K562 (cell line): Measurements from ENCODE around the gene SLC4A1. TPM values are rescaled to one million over a fixed set of nuclear protein-coding genes. Genes with fewer than 3 reads are reported as not detected.

Source experiments
- ATAC-seq: fragments of 200-7000 bp; cut with Tn5 transposase; 3 replicates; pipeline ENCODE4 v1.9.1; 2020; ENCODE audit warnings: moderate library complexity
- BruUV-seq: library from RNA; stranded (reverse); fragments of 400-500 nt; replicated peaks from 2 replicates; lab custom pipeline; 2021; lab: Mats Ljungman, UMichigan
- CTCF ChIA-PET: fragments of 300-600 bp; formaldehyde crosslinking; extraction: SDS; loops from one replicate; lab custom pipeline; 2021; ENCODE audit warnings: low intra/inter-chr PET ratio; lab: Yijun Ruan, JAX
- POLR2A ChIA-PET: fragments of 300-600, 350-650 bp; sonication (Branson Sonifier 250); formaldehyde crosslinking; extraction: SDS; loops from one replicate; lab custom pipeline; 2021; ENCODE audit warnings: antibody characterized with exemption, inconsistent platforms; lab: Yijun Ruan, JAX
- DNase-seq, 4 experiments: peaks; one replicate each; pipeline versions ENCODE4 v3.0.0 to v3.0.0-alpha.2; 2011 to 2018; ENCODE audit warnings: low spot score in 3 of 4, mixed read lengths in 3 of 4; ENCODE audit errors: extremely low read depth in 1 of 4
- FAIRE-seq: peaks from 2 replicates; lab custom pipeline; 2011; peaks lifted over from hg19 to GRCh38; lab: Jason Lieb, UNC
- H2AFZ ChIP-seq: 2 replicates; pipeline ENCODE4 v1.6.0; 2011; ENCODE audit warnings: low read depth, low read length, control low read depth, inconsistent platforms
- H3K27ac ChIP-seq: fragments of 200-600 bp; 3 replicates; pipeline ENCODE4 v1.8.0; 2011; ENCODE audit warnings: low read depth, mild to moderate bottlenecking, control low read depth, inconsistent platforms, low read length, moderate library complexity, mixed read lengths; ENCODE audit errors: extremely low read depth
- H3K27me3 ChIP-seq, 2 experiments: fragments of 300-600 bp in 1 of 2; 2 replicates in 1 of 2; 3 replicates in 1 of 2; pipeline versions ENCODE4 v1.6.0 to v1.8.0; 2011; ENCODE audit warnings: inconsistent platforms in 2 of 2, low read length in 2 of 2, mild to moderate bottlenecking in 1 of 2, mixed read lengths in 1 of 2, moderate library complexity in 1 of 2; ENCODE audit not compliant: control insufficient read depth in 2 of 2, insufficient read depth in 2 of 2
- H3K36me3 ChIP-seq: fragments of 300-600 bp; 3 replicates; pipeline ENCODE4 v1.8.0; 2011; ENCODE audit warnings: mild to moderate bottlenecking, low read length, inconsistent platforms; ENCODE audit not compliant: control insufficient read depth, insufficient read depth
- H3K4me1 ChIP-seq, 2 experiments: fragments of 200-600 bp in 1 of 2; replicated peaks in 1 of 2; 2 replicates in 1 of 2; 3 replicates in 1 of 2; pipeline versions ENCODE4 v1.5.1 to v1.8.0; 2011; ENCODE audit warnings: inconsistent platforms in 2 of 2, low read length in 2 of 2, mild to moderate bottlenecking in 1 of 2, mixed read lengths in 1 of 2, moderate library complexity in 1 of 2; ENCODE audit not compliant: control insufficient read depth in 2 of 2, insufficient read depth in 2 of 2
- H3K4me2 ChIP-seq: 2 replicates; pipeline ENCODE4 v1.6.1; 2011; ENCODE audit warnings: low read length, control low read depth, inconsistent platforms, mixed read lengths; ENCODE audit not compliant: insufficient read depth
- H3K4me3 ChIP-seq: fragments of 200-600 bp; sonication (generic), shearing (Covaris generic); 2 replicates; pipeline ENCODE4 v1.5.1; 2016; ENCODE audit warnings: control low read depth, inconsistent platforms
- H3K79me2 ChIP-seq: fragments of 200-600 bp; 3 replicates; pipeline ENCODE4 v1.8.0; 2011; ENCODE audit warnings: low read length, inconsistent platforms; ENCODE audit not compliant: control insufficient read depth, insufficient read depth
- H3K9ac ChIP-seq, 2 experiments: 2 replicates each; pipeline versions ENCODE4 v1.6.0 to v1.6.1; 2011; ENCODE audit warnings: low read depth in 2 of 2, low read length in 2 of 2, control low read depth in 1 of 2, inconsistent platforms in 1 of 2, mild to moderate bottlenecking in 1 of 2, mixed read lengths in 1 of 2; ENCODE audit not compliant: insufficient read depth in 1 of 2
- H3K9me1 ChIP-seq: one replicate; pipeline ENCODE4 v1.6.0; 2011; ENCODE audit warnings: inconsistent platforms, mild to moderate bottlenecking, low read length, moderate library complexity; ENCODE audit not compliant: control insufficient read depth, insufficient read depth
- H3K9me3 ChIP-seq: replicated peaks from 2 replicates; pipeline ENCODE4 v1.5.1; 2011; ENCODE audit warnings: low read depth, low read length, inconsistent platforms; ENCODE audit not compliant: control insufficient read depth, insufficient read depth
- H4K20me1 ChIP-seq: replicated peaks from 2 replicates; pipeline ENCODE4 v1.6.1; 2011; ENCODE audit warnings: low read length, inconsistent platforms, mixed read lengths; ENCODE audit not compliant: control insufficient read depth, insufficient read depth
- BCOR ChIP-seq: fragments of 450-650 bp; IDR thresholded peaks from 2 replicates; pipeline ENCODE4 v1.6.1; 2016
- CCNT2 ChIP-seq: IDR thresholded peaks from 2 replicates; pipeline ENCODE4 v1.6.1; 2011; ENCODE audit warnings: borderline replicate concordance, low read depth, mild to moderate bottlenecking, moderate library complexity, mixed read lengths, low read length; ENCODE audit not compliant: insufficient read length; ENCODE audit errors: extremely low read depth
- CSDE1 ChIP-seq, 2 experiments: fragments of 450-650 bp; IDR thresholded peaks; 2 replicates each; pipeline ENCODE4 v1.6.1; 2016; ENCODE audit warnings: mild to moderate bottlenecking in 1 of 2
- ESRRB ChIP-seq: fragments of 250-450 bp; sonication (Bioruptor Pico); IDR thresholded peaks from 2 replicates; pipeline ENCODE4 v1.5.0; 2020; ENCODE audit warnings: mild to moderate bottlenecking, moderate library complexity, borderline replicate concordance
- KDM1A ChIP-seq, 2 experiments: fragments of 450-650 bp; IDR thresholded peaks; 2 replicates each; pipeline ENCODE4 v1.6.1; 2016; ENCODE audit warnings: mild to moderate bottlenecking in 2 of 2
- MXI1 ChIP-seq: IDR thresholded peaks from 2 replicates; pipeline ENCODE4 v1.6.1; 2011; ENCODE audit warnings: low read depth, mild to moderate bottlenecking, improper control_type of control experiment, low read length
- NKRF ChIP-seq: fragments of 450-650 bp; IDR thresholded peaks from 2 replicates; pipeline ENCODE4 v1.6.1; 2016; ENCODE audit warnings: borderline replicate concordance
- RBM25 ChIP-seq: fragments of 200-400 bp; formaldehyde crosslinking; IDR thresholded peaks from 2 replicates; pipeline ENCODE4 v1.6.1; 2018; ENCODE audit warnings: low read length, low read depth, moderate library complexity; ENCODE audit not compliant: severe bottlenecking
- RNF2 ChIP-seq: sonication (generic); IDR thresholded peaks from 2 replicates; pipeline ENCODE4 v1.6.1; 2016
- SREBF1 ChIP-seq: fragments of 150-350 bp; IDR thresholded peaks from 2 replicates; pipeline ENCODE4 v1.6.1; 2014; ENCODE audit warnings: antibody characterized with exemption, low read depth, low read length, borderline replicate concordance
- U2AF2 ChIP-seq: fragments of 200-400 bp; formaldehyde crosslinking; optimal IDR thresholded peaks from 2 replicates; pipeline ENCODE3; 2017; ENCODE audit warnings: low read depth, mild to moderate bottlenecking, low read length
- WGBS: fragments of 100-300 bp; shearing (Covaris generic); methylation state at CpG from one replicate; pipeline ENCODE4 v1.1.6; 2016; ENCODE audit warnings: low coverage, mixed read lengths; ENCODE audit not compliant: insufficient coverage; ENCODE audit errors: missing lambda C conversion rate; 5-methylcytosine and 5-hydroxymethylcytosine counted together
- in situ Hi-C: fragments of 300-500 bp; cut with MboI; formaldehyde crosslinking; loops from 4 replicates; pipeline ENCODE4 v1.15.0; 2018; ENCODE audit warnings: inconsistent platforms, mixed read lengths
- intact Hi-C: fragments of 100-400 bp; cut with micrococcal nuclease; formaldehyde crosslinking; loops from 2 replicates; pipeline ENCODE4 v1.14.2; 2022
- polyA plus RNA-seq, 8 experiments: library from polyadenylated mRNA; depleted of rRNA in 4 of 8; stranded (reverse) in 5 of 8; unstranded in 3 of 8; fragments of >200 nt; fragmentation: Nextera tagmentation in 2 of 8; fragmentation: Illumina TruSeq in 1 of 8; extraction: Ambion mirVana in 2 of 8; extraction: Trizol in 1 of 8; gene quantifications; 2 replicates each; pipeline versions ENCODE4 v1.2.1 to v1.2.3, GENCODE V29; 2011 to 2014; ENCODE audit warnings: inconsistent platforms in 1 of 8, missing spikeins in 1 of 8
- total RNA-seq, 7 experiments: library from RNA; depleted of rRNA in 6 of 7; stranded (reverse); fragments of >200 nt in 6 of 7; fragmentation: Illumina TruSeq in 2 of 7; extraction: Trizol in 2 of 7; gene quantifications; 2 replicates each; pipeline versions ENCODE4 v1.2.1 to v1.2.3, GENCODE V29; 2011 to 2021; ENCODE audit warnings: low replicate concordance in 1 of 7
- TF ChIP-seq, protein P1 (sequence below): fragments of 250-450 bp; sonication (Bioruptor Pico); IDR thresholded peaks from 2 replicates; pipeline ENCODE4 v1.4.0; 2020; ENCODE audit warnings: borderline replicate concordance
- TF ChIP-seq, protein P2 (sequence below): sonication (generic); formaldehyde crosslinking; IDR thresholded peaks from 2 replicates; pipeline ENCODE4 v1.8.0; 2023; ENCODE audit warnings: mild to moderate bottlenecking, missing genetic modification reagents
- TF ChIP-seq, protein P3 (sequence below), 3 experiments: fragments of 200-800 bp in 1 of 3; sonication (Bioruptor generic) in 1 of 3; sonication (generic) in 1 of 3; formaldehyde crosslinking in 1 of 3; IDR thresholded peaks; 2 replicates each; pipeline versions ENCODE4 v1.6.1 to v1.8.0; 2016 to 2022; ENCODE audit warnings: mild to moderate bottlenecking in 2 of 3, missing compliant biosample characterization in 2 of 3, missing genetic modification characterization in 2 of 3, missing genetic modification reagents in 1 of 3

Gene SLC4A1
- total and polyA plus RNA-seq, 9 of the 15 experiments (the other 6 are each of a cell fraction or from before 2014, with no cell fraction given): 0.14 to 1.00 (median 0.53) TPM

- ChIA-PET CTCF (no interaction called here), POLR2A (no interaction called here)
- in situ Hi-C loops: no loop called here
- no peak for TF ChIP-seq ESRRB
- TF ChIP-seq CCNT2: no peak
- TF ChIP-seq MXI1: no peak
- TF ChIP-seq KDM1A (IDR thresholded peaks at IDR 0.05): peak in 1 of 2 experiments; percentile 22; a peak in 1 of 4 replicates
- TF ChIP-seq BCOR: peak; percentile 55
- TF ChIP-seq RBM25: peak; percentile 39
- TF ChIP-seq SREBF1: no peak
- no peak for TF ChIP-seq NKRF
- TF ChIP-seq, protein P1, sequence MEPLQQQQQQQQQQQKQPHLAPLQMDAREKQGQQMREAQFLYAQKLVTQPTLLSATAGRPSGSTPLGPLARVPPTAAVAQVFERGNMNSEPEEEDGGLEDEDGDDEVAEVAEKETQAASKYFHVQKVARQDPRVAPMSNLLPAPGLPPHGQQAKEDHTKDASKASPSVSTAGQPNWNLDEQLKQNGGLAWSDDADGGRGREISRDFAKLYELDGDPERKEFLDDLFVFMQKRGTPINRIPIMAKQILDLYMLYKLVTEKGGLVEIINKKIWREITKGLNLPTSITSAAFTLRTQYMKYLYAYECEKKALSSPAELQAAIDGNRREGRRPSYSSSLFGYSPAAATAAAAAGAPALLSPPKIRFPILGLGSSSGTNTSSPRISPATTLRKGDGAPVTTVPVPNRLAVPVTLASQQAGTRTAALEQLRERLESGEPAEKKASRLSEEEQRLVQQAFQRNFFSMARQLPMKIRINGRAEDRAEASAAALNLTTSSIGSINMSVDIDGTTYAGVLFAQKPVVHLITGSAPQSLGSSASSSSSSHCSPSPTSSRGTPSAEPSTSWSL: no peak
- no peak for TF ChIP-seq CSDE1 (IDR thresholded peaks at IDR 0.05)
- TF ChIP-seq U2AF2: no peak
- TF ChIP-seq, protein P2, sequence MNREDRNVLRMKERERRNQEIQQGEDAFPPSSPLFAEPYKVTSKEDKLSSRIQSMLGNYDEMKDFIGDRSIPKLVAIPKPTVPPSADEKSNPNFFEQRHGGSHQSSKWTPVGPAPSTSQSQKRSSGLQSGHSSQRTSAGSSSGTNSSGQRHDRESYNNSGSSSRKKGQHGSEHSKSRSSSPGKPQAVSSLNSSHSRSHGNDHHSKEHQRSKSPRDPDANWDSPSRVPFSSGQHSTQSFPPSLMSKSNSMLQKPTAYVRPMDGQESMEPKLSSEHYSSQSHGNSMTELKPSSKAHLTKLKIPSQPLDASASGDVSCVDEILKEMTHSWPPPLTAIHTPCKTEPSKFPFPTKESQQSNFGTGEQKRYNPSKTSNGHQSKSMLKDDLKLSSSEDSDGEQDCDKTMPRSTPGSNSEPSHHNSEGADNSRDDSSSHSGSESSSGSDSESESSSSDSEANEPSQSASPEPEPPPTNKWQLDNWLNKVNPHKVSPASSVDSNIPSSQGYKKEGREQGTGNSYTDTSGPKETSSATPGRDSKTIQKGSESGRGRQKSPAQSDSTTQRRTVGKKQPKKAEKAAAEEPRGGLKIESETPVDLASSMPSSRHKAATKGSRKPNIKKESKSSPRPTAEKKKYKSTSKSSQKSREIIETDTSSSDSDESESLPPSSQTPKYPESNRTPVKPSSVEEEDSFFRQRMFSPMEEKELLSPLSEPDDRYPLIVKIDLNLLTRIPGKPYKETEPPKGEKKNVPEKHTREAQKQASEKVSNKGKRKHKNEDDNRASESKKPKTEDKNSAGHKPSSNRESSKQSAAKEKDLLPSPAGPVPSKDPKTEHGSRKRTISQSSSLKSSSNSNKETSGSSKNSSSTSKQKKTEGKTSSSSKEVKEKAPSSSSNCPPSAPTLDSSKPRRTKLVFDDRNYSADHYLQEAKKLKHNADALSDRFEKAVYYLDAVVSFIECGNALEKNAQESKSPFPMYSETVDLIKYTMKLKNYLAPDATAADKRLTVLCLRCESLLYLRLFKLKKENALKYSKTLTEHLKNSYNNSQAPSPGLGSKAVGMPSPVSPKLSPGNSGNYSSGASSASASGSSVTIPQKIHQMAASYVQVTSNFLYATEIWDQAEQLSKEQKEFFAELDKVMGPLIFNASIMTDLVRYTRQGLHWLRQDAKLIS (CRISPR knock-in tag): no peak
- TF ChIP-seq, protein P3, sequence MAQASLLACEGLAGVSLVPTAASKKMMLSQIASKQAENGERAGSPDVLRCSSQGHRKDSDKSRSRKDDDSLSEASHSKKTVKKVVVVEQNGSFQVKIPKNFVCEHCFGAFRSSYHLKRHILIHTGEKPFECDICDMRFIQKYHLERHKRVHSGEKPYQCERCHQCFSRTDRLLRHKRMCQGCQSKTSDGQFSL (CRISPR knock-in tag; IDR thresholded peaks at IDR 0.05): no peak
- TF ChIP-seq, protein P3 (tag; IDR thresholded peaks at IDR 0.05): no peak
- no peak for TF ChIP-seq RNF2
Measured at GRCh38 chr17:44263345-44263902, 4.5 kb downstream of the SLC4A1 start.

More at GRCh38 chr17:44263345-44263902, 4.5 kb downstream of the SLC4A1 start:
- no peak overlapping the region for H2AFZ ChIP-seq
- no peak overlapping the region for H3K4me2 ChIP-seq
- H3K27me3 ChIP-seq: no peaks in the 10 kb centered on the region
- WGBS: 11% methylated on average over 6 of the region's 7 CpGs
- BruUV-seq: no TSS peak
- no peaks in the 10 kb centered on the region for H3K36me3 ChIP-seq
- ATAC-seq (no peak), FAIRE-seq (no peak), DNase-seq (no peak)
- H3K4me3 ChIP-seq: no peak overlapping the region
- no peaks in the 10 kb centered on the region for H3K9me3 ChIP-seq
- H3K79me2 ChIP-seq: no peaks in the 10 kb centered on the region
- intact Hi-C loops: no loop called here
- peaks cover 34 to 60% of the 10 kb centered on the region in 2 experiments for H3K4me1 ChIP-seq
- peaks cover 15% of the 10 kb centered on the region; the same call in 1 of the 2 replicates for H4K20me1 ChIP-seq
- H3K27ac ChIP-seq: no peak overlapping the region
- no peak overlapping the region for H3K9ac ChIP-seq
- peaks cover 7% of the 10 kb centered on the region for H3K9me1 ChIP-seq
